Stomach smooth muscle (tissue), 2 donors: ENCODE data around the gene TTC9.

Source experiments
- H3K27ac ChIP-seq: one replicate; pipeline ENCODE4 v1.7.0; 2013; ENCODE audit warnings: mild to moderate bottlenecking, low read length, inconsistent platforms
- H3K27me3 ChIP-seq, 2 donors: one replicate each; pipeline ENCODE4 v1.7.0; 2013; ENCODE audit warnings: low read length in 2 of 2; ENCODE audit not compliant: insufficient read depth in 2 of 2, control insufficient read depth in 1 of 2
- H3K36me3 ChIP-seq, 2 donors: one replicate each; pipeline ENCODE4 v1.7.0; 2013; ENCODE audit warnings: low read length in 2 of 2; ENCODE audit not compliant: control insufficient read depth in 2 of 2, insufficient read depth in 2 of 2
- H3K4me1 ChIP-seq: one replicate; pipeline ENCODE4 v1.7.0; 2013; ENCODE audit warnings: low read length; ENCODE audit not compliant: control insufficient read depth, insufficient read depth
- H3K4me3 ChIP-seq, 2 donors: one replicate each; pipeline ENCODE4 v1.7.0; 2013; ENCODE audit warnings: low read length in 2 of 2
- H3K9ac ChIP-seq, 2 donors: one replicate each; pipeline ENCODE4 v1.7.0; 2013; ENCODE audit warnings: low read length in 2 of 2, mild to moderate bottlenecking in 1 of 2
- H3K9me3 ChIP-seq, 2 donors: one replicate each; pipeline ENCODE4 v1.7.0; 2013; ENCODE audit warnings: low read length in 2 of 2; ENCODE audit not compliant: control insufficient read depth in 2 of 2
- donor health status: healthy.
- donor health status: Pancreatic carcinoma.

The TTC9 gene

DNA sequence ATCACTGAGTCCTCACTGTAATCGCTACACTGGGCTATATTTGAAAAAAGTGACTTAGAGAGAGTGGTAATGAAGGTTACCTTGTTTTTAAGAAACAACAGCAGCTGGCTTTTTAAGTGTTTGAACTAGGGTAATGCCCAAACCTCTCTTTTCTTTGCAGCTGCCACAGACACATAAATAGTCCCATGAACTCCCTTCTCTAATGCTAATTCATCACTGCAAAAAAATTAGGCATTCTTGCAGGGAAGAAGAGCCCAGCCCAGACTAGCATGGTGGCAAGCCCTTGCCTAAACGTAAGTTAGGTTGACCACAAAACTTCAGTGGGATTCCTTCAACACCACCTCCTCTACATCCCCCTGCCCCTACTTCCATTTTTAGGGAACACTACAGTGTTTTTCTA lies 23.4 kb upstream of the TTC9 start:
- Histone ChIP-seq H3K27ac (no peak overlapping the region), H3K36me3 (no peaks in the 10 kb centered on the region), H3K9me3 (no peaks in the 10 kb centered on the region), H3K4me1 (no peaks in the 10 kb centered on the region), H3K9ac (no peak overlapping the region), H3K27me3 (no peaks in the 10 kb centered on the region), H3K4me3 (no peak overlapping the region)

GRCh38 chr14:70619708-70620107 lies 22.0 kb upstream of the TTC9 start:
- Histone ChIP-seq H3K4me1 (no peaks in the 10 kb centered on the region), H3K9ac (no peak overlapping the region), H3K27ac (no peak overlapping the region), H3K9me3 (no peaks in the 10 kb centered on the region), H3K36me3 (no peaks in the 10 kb centered on the region), H3K4me3 (no peak overlapping the region), H3K27me3 (no peaks in the 10 kb centered on the region)

DNA sequence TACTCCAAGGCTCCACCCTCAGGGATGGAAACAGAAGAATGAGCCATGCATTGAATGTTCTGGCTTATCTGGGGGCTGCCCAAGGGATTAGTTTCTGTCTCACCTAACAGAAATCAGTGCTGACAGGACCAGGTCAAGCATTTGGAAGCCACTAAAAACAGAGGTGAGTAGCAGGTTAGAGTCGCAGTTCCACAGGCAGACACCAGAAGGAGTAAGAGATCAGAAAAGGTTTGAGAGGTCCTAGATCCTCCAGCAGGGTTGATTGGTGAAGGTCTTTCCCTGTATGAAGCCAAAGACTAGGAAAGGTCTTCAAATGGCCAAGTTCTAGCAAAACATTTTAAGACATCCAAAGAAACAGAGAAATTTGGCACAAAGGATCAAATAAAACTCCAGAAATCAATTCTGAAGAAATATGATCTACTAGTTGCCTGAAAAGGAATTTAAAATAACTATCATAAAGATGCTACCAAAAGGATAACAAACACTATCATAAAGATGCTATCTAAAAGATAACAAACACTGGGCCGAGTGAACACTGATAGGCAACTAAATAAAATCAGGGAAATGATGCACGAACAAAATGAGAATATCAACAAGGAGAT lies 19.5 kb upstream of the TTC9 start:
- Histone ChIP-seq H3K4me3 (no peak overlapping the region), H3K27me3 (no peaks in the 10 kb centered on the region), H3K36me3 (no peaks in the 10 kb centered on the region), H3K27ac (no peak overlapping the region), H3K9me3 (no peaks in the 10 kb centered on the region), H3K4me1 (no peaks in the 10 kb centered on the region), H3K9ac (no peak overlapping the region)

DNA sequence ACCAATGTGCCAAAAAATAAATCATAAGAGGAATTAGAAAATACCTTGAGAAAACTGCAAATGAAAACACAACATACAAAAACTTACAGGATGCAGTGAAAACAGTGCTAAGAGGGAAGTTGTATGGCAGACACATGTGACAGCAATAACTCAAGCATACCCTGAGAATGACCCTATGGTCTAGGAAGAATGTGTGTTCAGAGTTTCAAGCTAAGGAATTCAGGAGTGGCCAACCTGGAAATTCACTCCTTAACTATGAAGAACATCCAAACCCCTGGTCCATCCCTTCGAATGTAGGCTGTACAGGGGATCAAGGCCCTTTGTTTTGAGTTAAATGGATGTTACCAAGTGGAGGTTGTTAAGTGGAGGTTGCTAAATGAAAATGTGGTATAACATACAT lies 16.7 kb upstream of the TTC9 start:
- H3K27me3 ChIP-seq, result no peaks in the 10 kb centered on the region
- no peaks in the 10 kb centered on the region for H3K4me1 ChIP-seq
- no peak overlapping the region for H3K9ac ChIP-seq
- no peaks in the 10 kb centered on the region for H3K36me3 ChIP-seq
- H3K27ac ChIP-seq, result no peak overlapping the region
- no peak overlapping the region for H3K4me3 ChIP-seq
- H3K9me3 ChIP-seq, result no peaks in the 10 kb centered on the region

GRCh38 chr14:70631948-70632347 lies 9.8 kb upstream of the TTC9 start:
- H3K4me3 ChIP-seq, result no peak overlapping the region
- no peaks in the 10 kb centered on the region for H3K36me3 ChIP-seq
- no peaks in the 10 kb centered on the region for H3K4me1 ChIP-seq
- H3K9ac ChIP-seq, result no peak overlapping the region
- peaks cover 0 to 2% of the 10 kb centered on the region in 2 donors for H3K27me3 ChIP-seq
- H3K9me3 ChIP-seq, result no peaks in the 10 kb centered on the region
- H3K27ac ChIP-seq, result no peak overlapping the region

GRCh38 chr14:70635971-70636595 lies 5.6 kb upstream of the TTC9 start:
- Histone ChIP-seq H3K4me1 (peaks cover 4% of the 10 kb centered on the region), H3K27me3 (peaks cover 10 to 17% of the 10 kb centered on the region in 2 donors), H3K27ac (no peak overlapping the region)

GRCh38 chr14:70638416-70638815 lies 3.3 kb upstream of the TTC9 start:
- Histone ChIP-seq H3K9me3 (no peaks in the 10 kb centered on the region), H3K4me1 (peaks cover 14% of the 10 kb centered on the region), H3K27me3 (peaks cover 18 to 31% of the 10 kb centered on the region in 2 donors), H3K27ac (no peak overlapping the region), H3K4me3 (no peak overlapping the region), H3K36me3 (no peaks in the 10 kb centered on the region), H3K9ac (no peak overlapping the region)

More at GRCh38 chr14:70635971-70636595, 5.6 kb upstream of the TTC9 start:
- H3K4me3 ChIP-seq, result no peak overlapping the region
- H3K36me3 ChIP-seq, result no peaks in the 10 kb centered on the region
- H3K9ac ChIP-seq, result no peak overlapping the region
- H3K9me3 ChIP-seq, result no peaks in the 10 kb centered on the region

DNA sequence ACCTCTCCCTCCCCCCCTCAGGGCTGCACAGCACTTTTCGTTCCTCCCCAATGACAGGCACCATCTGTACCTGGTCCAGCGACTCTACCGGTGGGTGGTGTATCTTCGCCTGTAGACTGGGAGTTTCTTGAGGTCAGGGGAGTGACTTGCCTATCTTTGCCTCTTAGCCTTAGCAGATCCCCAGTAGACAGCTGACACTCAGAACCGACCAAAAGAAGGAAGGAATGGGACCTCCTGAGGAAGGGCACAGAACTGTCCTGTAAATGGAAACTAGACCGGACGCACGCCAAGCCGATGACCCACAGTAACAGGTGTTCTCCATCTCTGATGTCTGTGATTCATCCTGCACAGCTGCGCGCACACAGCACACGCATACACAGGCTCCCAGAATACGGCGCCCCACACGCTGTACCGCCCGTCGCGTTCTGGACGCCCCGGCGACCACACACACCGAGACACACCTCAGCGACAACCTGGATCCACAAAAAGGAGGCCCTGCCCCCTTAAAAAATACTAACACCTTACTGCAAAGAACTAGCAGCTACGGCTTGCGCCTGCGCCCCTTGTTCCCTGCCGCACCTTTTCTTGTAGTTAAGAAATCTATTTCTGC lies 673 bp upstream of the TTC9 start:
- no peaks in the 10 kb centered on the region for H3K9me3 ChIP-seq
- peaks cover 25 to 36% of the 10 kb centered on the region in 2 donors for H3K27me3 ChIP-seq
- no peak overlapping the region for H3K27ac ChIP-seq
- peaks cover 14% of the 10 kb centered on the region for H3K4me1 ChIP-seq
- peak overlapping the region; percentile 29 to 73 for H3K4me3 ChIP-seq
- no peak overlapping the region for H3K9ac ChIP-seq
- no peaks in the 10 kb centered on the region for H3K36me3 ChIP-seq

DNA sequence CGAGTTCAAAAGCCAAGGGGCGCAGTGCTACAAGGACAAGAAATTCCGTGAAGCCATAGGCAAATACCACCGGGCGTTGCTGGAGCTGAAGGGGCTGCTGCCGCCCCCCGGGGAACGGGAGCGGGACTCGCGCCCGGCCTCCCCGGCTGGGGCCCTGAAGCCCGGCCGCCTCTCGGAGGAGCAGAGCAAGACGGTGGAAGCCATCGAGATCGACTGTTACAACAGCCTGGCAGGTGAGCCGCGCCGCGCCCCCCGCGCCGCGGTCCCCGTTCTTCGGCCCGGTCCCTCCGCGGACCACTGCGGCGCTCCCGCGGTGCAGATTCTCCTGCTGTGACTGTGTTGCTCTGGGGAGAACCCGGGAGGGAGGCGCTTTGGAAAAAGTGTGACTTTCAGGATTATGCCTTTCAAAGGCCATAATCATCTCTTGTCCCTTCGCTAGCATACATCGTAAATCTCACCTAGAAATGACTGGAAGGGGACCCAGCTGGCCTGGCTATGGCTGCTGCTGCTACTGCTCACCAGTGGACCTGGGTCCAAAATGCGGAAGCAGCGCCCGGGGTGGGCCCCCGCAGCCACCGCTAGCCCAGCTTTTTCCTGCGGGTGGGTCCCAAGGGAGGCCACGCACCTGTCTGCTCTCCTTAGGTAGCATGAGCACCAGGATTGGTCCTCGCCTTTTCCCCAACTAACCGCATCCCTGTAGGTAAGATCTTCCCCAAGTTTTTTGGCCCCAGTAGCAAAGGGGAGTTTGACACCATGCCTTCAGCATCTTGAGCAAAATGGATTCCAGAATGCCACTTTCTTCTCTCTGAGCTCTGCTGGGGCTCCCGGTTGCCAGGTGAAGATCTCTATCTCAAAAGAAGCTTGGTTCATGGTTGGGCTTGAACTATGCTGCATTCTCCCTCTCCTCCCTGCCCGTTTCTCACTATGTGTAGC lies 853 bp downstream of the TTC9 start:
- Histone ChIP-seq H3K9me3 (no peaks in the 10 kb centered on the region), H3K27ac (no peak overlapping the region), H3K27me3 (peaks cover 25 to 32% of the 10 kb centered on the region in 2 donors), H3K4me3 (peak overlapping the region; percentile 56 to 73), H3K9ac (peak overlapping the region in 1 of 2 donors; percentile 47), H3K4me1 (peaks cover 14% of the 10 kb centered on the region), H3K36me3 (no peaks in the 10 kb centered on the region)

DNA sequence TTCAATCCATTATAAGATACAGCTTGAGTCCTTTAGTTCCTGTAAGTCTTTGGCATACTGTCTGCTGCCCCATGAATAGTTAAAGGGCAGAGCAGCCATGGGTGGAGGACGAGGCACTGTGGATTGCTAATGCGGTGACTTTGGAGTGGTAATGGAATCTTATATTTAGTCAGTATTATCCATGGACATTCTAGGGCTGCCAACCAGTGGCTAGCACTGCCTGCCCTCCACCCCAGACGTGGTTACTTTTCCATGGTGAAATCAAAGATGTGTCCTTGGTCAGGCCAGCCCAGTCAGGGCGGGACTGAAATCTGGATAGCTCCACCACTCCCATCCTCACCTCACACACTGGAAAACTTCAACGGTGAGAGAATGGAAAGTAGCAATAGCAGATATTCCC lies 2.3 kb downstream of the TTC9 start:
- Histone ChIP-seq H3K9ac (no peak overlapping the region), H3K4me1 (peaks cover 14% of the 10 kb centered on the region), H3K36me3 (no peaks in the 10 kb centered on the region), H3K27me3 (peaks cover 25% of the 10 kb centered on the region in 2 donors), H3K4me3 (no peak overlapping the region), H3K9me3 (no peaks in the 10 kb centered on the region), H3K27ac (no peak overlapping the region)
